Measurements from ENCODE around the gene IFI27L1. TPM values are rescaled to one million over a fixed set of nuclear protein-coding genes. Genes with fewer than 3 reads are reported as not detected.

IFI27L1 gene
- polyA plus RNA-seq, 1 donor from 2014 or later, result 37.9 TPM

DNA sequence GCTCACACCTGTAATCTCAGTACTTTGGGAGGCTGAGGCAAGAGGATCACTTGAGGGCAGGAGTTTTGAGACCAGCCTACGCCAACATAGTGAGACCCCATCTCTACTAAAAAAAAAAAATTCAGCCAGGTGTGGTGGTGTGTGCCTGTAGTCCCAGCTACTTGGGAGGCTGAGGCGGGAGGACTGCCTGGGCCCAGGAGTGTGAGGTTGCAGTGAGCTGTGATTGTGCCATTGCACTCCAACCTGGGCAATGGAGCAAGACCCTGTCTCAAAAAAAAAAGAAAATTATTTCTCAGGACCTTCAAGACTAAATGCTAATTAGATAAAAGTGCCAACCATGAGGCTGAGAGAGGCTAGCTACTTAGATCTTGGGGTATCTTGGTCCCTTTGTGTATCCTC is 31.5 kb upstream of the IFI27L1 start:
- no peak overlapping the region for H3K9ac ChIP-seq (ENCODE audit: low read length)
- no peak overlapping the region for H3K27ac ChIP-seq (ENCODE audit: low read length)
- H3K4me2 ChIP-seq (ENCODE audit: low read length), result no peak overlapping the region
- no peaks in the 10 kb centered on the region for H3K9me3 ChIP-seq (ENCODE audit: low read length)
- H2AFZ ChIP-seq (ENCODE audit: low read depth, low read length), result no peak overlapping the region
- H3K4me3 ChIP-seq (ENCODE audit: low read length), result no peak overlapping the region
- peaks cover 9% of the 10 kb centered on the region for H3K36me3 ChIP-seq (ENCODE audit: insufficient read depth, low read length)
- H3K9me2 ChIP-seq (ENCODE audit: insufficient read depth, low read length), result no peaks in the 10 kb centered on the region
- H3K79me2 ChIP-seq (replicated peaks; ENCODE audit: insufficient read depth, low read length), result no peaks in the 10 kb centered on the region
- no peaks in the 10 kb centered on the region for H4K20me1 ChIP-seq (ENCODE audit: insufficient read depth)
- no peaks in the 10 kb centered on the region for H3K27me3 ChIP-seq (ENCODE audit: insufficient read depth, low read depth, low read length)
- H3F3A ChIP-seq (ENCODE audit: insufficient read depth, low read length, poor library complexity, severe bottlenecking), result no peaks in the 10 kb centered on the region
- TF ChIP-seq RAD21 (conservative IDR thresholded peaks at IDR 0.05) (no peak), SMC3 (conservative IDR thresholded peaks at IDR 0.05; ENCODE audit: poor library complexity) (no peak), POLR2AphosphoS5 (IDR thresholded peaks at IDR 0.05) (no peak), EP300 (conservative IDR thresholded peaks at IDR 0.05; ENCODE audit: poor library complexity, severe bottlenecking) (no peak)
- TF ChIP-seq, protein P1, sequence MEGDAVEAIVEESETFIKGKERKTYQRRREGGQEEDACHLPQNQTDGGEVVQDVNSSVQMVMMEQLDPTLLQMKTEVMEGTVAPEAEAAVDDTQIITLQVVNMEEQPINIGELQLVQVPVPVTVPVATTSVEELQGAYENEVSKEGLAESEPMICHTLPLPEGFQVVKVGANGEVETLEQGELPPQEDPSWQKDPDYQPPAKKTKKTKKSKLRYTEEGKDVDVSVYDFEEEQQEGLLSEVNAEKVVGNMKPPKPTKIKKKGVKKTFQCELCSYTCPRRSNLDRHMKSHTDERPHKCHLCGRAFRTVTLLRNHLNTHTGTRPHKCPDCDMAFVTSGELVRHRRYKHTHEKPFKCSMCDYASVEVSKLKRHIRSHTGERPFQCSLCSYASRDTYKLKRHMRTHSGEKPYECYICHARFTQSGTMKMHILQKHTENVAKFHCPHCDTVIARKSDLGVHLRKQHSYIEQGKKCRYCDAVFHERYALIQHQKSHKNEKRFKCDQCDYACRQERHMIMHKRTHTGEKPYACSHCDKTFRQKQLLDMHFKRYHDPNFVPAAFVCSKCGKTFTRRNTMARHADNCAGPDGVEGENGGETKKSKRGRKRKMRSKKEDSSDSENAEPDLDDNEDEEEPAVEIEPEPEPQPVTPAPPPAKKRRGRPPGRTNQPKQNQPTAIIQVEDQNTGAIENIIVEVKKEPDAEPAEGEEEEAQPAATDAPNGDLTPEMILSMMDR (IDR thresholded peaks at IDR 0.05; ENCODE audit: poor library complexity, severe bottlenecking), result no peak

DNA sequence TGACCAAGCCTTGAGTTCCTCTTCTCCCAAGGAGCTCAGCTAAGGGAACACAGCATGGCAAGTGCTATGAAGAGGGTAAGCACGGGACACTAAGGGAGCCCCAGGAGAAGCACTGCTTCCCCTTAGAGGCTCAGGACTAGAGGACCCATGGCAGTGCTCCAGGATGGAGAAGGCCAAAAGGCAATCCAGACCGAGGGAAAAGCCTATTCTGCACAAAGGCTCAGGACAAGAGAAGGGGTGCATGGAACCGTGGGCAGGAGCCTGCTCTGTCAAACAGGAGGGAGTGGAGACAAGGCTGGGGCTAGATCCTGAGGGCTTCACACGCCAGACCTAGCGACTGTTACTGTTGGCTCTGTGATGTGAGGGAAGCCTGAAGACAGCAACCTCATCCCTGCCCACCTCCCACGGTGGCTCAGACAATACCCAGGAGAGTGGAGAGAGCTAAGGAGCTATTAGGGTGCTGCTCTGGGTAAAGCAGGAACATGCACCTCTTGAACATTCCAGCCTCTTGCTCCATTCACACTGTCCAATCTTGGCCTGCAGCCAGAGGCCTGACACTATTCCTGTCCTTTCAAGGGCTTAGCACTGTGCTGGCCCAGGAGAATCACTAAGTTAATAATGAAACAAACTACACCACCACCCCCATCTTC is 30.8 kb upstream of the IFI27L1 start:
- no peaks in the 10 kb centered on the region for H4K20me1 ChIP-seq (ENCODE audit: insufficient read depth)
- no peak overlapping the region for H3K4me2 ChIP-seq (ENCODE audit: low read length)
- H3K36me3 ChIP-seq (ENCODE audit: insufficient read depth, low read length), result peaks cover 9% of the 10 kb centered on the region
- H3K9ac ChIP-seq (ENCODE audit: low read length), result no peak overlapping the region
- no peaks in the 10 kb centered on the region for H3F3A ChIP-seq (ENCODE audit: insufficient read depth, low read length, poor library complexity, severe bottlenecking)
- no peaks in the 10 kb centered on the region for H3K9me2 ChIP-seq (ENCODE audit: insufficient read depth, low read length)
- no peaks in the 10 kb centered on the region for H3K27me3 ChIP-seq (ENCODE audit: insufficient read depth, low read depth, low read length)
- no peaks in the 10 kb centered on the region for H3K79me2 ChIP-seq (replicated peaks; ENCODE audit: insufficient read depth, low read length)
- no peak for TF ChIP-seq MXI1 (conservative IDR thresholded peaks at IDR 0.05; ENCODE audit: poor library complexity, severe bottlenecking)
- TF ChIP-seq, protein P1 (IDR thresholded peaks at IDR 0.05; ENCODE audit: poor library complexity, severe bottlenecking), result no peak
- no peak for TF ChIP-seq TAF1 (IDR thresholded peaks at IDR 0.05; ENCODE audit: low read depth)
- no peak for TF ChIP-seq EP300 (conservative IDR thresholded peaks at IDR 0.05; ENCODE audit: poor library complexity, severe bottlenecking)
- TF ChIP-seq SMC3 (conservative IDR thresholded peaks at IDR 0.05; ENCODE audit: poor library complexity), result no peak
- no peak for TF ChIP-seq POLR2AphosphoS5 (IDR thresholded peaks at IDR 0.05)
- no peak for TF ChIP-seq RAD21 (conservative IDR thresholded peaks at IDR 0.05)
- TF ChIP-seq, protein P2, sequence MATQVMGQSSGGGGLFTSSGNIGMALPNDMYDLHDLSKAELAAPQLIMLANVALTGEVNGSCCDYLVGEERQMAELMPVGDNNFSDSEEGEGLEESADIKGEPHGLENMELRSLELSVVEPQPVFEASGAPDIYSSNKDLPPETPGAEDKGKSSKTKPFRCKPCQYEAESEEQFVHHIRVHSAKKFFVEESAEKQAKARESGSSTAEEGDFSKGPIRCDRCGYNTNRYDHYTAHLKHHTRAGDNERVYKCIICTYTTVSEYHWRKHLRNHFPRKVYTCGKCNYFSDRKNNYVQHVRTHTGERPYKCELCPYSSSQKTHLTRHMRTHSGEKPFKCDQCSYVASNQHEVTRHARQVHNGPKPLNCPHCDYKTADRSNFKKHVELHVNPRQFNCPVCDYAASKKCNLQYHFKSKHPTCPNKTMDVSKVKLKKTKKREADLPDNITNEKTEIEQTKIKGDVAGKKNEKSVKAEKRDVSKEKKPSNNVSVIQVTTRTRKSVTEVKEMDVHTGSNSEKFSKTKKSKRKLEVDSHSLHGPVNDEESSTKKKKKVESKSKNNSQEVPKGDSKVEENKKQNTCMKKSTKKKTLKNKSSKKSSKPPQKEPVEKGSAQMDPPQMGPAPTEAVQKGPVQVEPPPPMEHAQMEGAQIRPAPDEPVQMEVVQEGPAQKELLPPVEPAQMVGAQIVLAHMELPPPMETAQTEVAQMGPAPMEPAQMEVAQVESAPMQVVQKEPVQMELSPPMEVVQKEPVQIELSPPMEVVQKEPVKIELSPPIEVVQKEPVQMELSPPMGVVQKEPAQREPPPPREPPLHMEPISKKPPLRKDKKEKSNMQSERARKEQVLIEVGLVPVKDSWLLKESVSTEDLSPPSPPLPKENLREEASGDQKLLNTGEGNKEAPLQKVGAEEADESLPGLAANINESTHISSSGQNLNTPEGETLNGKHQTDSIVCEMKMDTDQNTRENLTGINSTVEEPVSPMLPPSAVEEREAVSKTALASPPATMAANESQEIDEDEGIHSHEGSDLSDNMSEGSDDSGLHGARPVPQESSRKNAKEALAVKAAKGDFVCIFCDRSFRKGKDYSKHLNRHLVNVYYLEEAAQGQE (IDR thresholded peaks at IDR 0.05; ENCODE audit: borderline replicate concordance), result no peak
- no peak for TF ChIP-seq EZH2 (IDR thresholded peaks at IDR 0.05; ENCODE audit: borderline replicate concordance, insufficient read depth, low read length, poor library complexity, severe bottlenecking)
- no peak overlapping the region for H2AFZ ChIP-seq (ENCODE audit: low read depth, low read length)
- H3K4me3 ChIP-seq (ENCODE audit: low read length), result no peak overlapping the region
- H3K27ac ChIP-seq (ENCODE audit: low read length), result no peak overlapping the region
- H3K9me3 ChIP-seq (ENCODE audit: low read length), result no peaks in the 10 kb centered on the region

Measured in neural cell (in vitro differentiated cells).